GM18909 (cell line): ENCODE results near the gene PDE8B.

Source experiments
- ATAC-seq: cut with Tn5 transposase; IDR thresholded peaks from one replicate; pipeline ENCODE4 v1.9.1; 2021; ENCODE audit warnings: mild to moderate bottlenecking; ENCODE audit not compliant: unreplicated experiment, poor library complexity

PDE8B gene

GRCh38 chr5:77210091-77210963, at the start of gene PDE8B:
Gene PDE8B, plus strand, starts transcription at chr5:77210680. Its CDS starts 246 bp downstream, at chr5:77210926.
- ATAC-seq = no peak

DNA sequence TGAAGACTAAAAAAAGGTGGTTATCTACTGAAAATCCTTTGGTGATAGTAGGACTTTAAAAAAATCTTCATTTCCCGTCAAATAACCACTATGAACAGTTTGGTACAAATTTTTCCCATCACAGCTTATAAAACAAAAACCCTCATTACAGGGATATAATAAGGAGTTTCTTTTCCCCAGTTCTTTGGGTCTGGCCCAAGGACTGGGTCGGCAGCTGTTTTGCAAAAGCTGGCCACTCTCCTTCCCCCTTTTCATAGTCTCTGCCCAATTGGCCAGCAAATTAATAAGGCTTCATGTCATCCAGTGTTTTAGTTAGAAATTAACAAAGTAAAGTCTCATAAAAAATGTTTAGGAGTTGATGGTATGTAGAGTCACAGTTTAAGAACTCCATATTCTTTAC, 47.0 kb upstream of the PDE8B start:
- no peak for ATAC-seq

DNA sequence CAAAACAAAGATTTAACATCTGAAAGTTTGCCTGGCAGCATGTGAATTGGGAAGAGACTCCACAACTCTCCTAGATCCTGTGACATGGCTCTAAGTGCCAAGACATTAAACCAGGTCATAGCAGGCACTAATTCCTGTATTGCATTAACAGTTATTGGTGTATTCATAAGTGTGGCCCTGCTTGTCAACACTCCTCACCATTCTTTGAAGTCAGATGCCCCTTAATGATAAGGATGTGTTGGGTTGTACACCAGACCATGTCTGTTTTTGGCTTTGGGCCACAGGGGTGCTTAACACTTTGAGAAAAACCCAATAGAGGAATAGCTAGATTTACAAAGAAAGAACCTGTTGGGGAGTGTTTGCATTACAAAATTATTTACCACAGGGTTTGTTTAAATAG, 43.4 kb upstream of the PDE8B start:
- no peak for ATAC-seq

- ATAC-seq = no peak
Measured at GRCh38 chr5:77167695-77168121, 42.8 kb upstream of the PDE8B start.

GRCh38 chr5:77168161-77168878, 42.2 kb upstream of the PDE8B start:
- ATAC-seq = no peak

DNA sequence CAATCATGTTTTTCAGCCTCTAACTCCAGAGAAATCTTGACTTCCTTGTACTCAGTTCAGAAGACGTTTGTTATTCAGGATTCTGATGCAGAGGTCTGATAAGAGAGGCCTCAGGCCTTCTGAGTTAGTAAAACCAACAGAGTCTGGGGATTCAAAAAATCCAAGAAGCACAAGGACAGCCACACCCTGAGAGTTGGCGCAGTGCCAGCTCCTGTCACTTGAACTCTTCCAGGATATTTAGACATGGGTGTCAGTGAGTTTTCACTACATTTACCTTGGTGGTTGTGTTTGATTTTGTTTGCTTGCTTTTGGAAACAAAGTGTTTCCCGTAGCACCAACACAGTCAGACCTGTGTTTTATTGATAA, 41.6 kb upstream of the PDE8B start:
- no peak for ATAC-seq

DNA sequence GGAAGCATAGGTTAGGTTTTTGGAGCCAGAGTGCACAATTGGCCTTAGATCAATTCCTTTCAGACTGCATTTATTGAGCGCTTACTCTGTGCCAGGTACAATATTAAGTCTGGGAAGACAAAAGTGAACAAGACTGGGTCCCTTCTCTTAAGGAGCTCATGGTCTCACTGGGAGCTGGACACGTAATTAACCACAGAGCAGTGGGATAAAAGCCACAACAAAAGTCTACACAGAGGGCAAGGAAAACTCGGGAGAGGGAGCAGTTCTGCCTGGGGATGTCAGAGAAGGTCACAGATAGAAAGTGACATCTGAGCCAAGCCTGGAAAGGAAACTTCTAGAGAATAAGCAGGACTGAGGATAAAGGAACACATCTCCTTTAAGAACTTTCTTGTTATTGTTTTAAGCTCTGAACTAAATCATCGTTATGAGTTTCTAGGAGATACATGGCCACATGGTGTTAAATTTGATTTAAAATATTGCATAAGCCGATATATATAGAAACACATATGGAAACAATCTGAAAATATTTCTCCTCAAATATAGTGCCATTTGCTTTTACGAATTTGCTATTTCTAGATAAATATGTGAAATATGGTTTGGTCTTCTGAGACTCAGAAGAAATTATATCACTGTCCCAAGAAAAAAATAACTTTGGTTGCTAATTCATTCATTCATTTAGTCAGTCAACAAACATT, 40.1 kb upstream of the PDE8B start:
- ATAC-seq = no peak

DNA sequence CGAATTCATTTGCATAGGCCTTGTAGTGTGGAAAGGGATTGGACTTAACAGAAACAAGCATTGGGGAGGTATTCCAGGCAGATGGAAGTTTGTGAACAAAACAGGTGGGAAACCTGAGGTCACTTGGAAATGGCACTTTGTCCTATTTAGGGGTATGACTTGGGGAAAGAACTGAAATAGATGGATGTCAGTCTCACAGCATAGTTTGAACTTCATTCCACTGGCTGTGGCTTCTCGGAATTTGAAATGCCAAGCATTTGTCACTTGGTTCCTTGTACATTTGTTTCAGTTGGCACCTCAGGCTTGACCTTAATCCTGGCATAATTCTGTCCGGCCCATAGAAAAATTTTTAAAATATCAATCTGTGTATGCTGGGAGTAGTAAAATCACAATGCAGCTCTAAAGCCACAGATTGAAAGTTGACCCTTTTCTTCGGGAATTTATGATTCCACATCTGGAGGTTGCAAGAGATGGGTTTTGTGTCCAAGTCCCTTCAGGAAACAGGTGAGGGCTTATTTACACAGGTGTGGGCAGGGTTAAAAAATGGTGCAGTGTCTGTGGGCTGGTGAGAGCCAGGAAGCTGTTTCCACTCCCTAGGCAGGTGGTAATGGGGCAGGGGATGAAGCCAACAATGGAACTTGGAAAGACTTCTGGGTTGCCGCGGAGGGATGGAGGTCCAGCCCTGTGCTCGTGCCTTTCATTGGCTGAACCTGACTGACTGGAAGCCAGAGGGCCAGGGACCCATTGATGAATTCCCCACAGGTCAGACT, 39.2 kb upstream of the PDE8B start:
- no peak for ATAC-seq

DNA sequence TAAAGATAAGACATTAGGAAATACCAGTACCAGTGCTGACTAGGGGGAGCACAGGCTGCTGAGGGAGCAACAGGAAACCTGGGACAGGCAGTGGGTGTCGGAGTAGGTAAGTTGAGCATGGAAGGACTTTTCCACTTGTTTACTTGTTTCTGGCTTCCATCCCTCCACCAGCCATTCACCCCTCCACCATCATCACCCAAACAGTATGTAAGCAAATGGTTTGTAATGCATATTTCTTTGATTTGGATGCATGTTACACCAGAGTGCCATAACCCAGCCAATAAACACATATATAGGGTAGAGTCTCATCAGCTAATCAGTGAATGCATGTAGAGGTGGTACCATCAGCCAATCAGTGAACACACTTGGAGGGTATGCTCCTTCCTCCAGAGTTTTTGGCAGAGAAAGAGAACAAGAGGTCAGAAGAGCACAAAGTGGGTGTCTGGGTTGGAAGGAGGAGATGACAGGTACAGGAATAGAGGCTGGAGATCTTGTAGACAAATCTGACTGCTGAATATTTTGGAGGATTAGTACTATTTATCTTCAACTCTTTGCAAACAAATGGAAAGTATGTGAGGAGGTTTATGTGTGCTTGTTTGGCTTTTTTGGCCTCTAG, 37.7 kb upstream of the PDE8B start:
- no peak for ATAC-seq

- no peak for ATAC-seq
Measured at GRCh38 chr5:77174526-77174925, 36.0 kb upstream of the PDE8B start.

DNA sequence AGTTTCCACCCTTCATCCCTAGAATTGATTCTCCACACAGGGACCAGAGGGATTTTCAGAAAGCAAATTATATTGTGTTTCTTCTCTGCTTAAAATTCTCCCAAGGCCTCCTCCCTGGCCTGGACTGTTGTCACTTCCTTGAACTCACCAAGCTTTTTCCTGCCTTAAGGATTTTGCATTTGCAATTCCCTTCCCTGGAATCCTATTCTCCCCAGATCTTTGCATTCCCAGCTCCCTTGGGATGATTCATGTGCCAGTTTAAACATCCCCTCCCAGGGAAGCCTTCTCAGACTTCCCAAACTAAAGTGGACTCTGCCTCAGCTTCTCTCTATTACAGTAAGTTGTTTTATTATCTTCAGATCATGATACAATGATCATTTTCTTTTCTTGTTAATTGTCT, 35.2 kb upstream of the PDE8B start:
- ATAC-seq = no peak

GRCh38 chr5:77176429-77176828, 34.1 kb upstream of the PDE8B start:
- ATAC-seq = no peak

GRCh38 chr5:77177576-77177975, 32.9 kb upstream of the PDE8B start:
- ATAC-seq = no peak

DNA sequence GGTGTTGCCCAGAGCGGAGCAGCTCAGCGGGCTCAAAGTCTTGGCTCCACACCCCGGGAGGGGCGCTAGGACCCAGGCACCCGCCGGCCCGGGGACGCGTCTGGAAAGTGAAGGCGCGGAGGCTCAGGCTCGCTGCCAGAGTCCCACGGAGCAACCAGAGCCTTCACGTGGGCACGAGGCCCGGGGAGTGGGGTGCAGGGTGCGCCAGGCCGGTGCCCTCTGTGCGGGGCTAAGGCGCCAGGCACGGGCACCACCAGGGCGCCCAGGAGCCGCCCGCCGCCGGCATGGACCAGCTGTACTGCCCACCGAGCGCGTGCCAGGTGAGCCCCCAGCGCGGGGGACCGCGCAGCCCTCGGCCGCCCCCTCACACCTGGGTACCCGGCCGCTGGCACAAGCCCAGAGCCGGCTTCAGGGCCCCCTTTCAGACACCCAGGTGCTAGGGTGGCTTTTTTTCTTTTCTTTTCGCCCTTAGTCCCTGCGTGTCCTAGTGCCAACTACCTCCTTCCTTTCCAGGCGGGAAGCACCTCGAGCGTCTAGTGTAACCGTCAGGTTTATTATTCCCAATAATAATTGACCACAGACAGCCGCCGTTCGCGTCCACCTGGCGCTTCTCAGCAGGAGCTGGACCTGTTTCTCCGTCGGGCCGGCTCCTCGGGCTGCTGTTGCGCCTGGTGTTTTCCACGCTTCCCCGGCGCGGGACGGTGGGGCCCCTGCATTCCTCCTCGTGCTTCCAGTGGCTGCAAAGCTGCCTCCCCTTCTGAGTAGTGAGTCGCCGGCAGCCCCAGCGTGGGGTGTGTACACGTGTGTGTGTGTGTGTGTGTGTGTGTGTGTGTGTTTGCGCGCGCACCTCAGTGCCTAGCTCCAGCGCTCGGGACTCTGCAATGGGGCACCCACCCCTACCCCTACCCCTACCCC, 30.1 kb upstream of the PDE8B start:
- ATAC-seq = no peak

DNA sequence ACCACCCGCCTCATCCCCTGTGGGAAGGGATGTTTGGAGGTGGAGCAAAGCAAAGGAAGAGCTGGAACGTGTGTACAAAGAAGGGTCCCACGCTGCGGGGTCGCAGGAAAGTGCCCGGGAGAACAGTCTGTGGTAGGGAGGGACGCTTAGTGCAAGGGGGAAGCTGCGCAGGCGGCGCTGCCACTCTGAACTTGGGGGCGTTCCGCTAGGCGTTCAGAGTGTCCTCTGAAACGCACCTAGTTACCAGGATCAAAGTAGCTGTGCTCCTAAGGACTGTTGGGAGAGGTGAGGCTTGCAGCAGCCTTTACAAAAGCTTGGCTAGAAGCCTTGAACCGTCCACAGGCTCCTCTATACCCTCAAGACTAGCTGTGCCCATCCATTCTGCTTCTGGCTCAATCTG, 29.3 kb upstream of the PDE8B start:
- ATAC-seq = no peak

DNA sequence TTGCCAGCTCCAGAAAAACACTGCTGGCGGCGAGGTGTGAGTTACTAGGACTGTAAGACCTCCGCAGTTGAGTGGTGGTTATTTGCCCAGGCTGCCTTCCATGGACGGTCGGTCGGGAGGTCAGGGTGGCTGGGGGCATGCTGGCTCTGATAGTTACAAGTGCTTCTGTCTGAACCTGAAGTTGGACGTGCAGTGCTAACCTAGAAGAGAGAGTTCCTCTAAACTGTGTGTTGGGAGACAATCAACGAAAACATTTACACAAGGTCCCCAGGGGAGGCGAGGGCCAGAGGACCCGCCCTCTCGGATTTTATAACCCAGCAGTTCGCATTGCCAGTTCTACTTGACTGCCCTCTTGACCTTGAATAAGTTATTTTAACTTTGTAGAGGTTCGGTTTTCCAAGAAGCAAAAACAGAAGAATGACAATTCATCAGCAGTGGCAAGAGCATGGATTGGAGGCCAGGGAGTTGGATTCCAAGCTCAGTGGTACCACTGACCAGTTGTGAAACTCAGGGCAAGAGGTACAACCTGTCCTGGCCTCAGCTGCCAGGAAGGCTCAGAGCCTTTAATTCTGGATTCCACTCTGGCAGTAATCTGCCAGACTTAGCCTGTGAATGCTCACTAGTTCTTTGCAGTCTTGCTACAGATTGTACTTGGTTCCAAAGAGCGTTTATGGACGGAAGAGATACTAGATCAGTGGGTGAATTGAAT, 28.7 kb upstream of the PDE8B start:
- no peak for ATAC-seq

- ATAC-seq = no peak
Measured at GRCh38 chr5:77182367-77182766, 28.1 kb upstream of the PDE8B start.

- no peak for ATAC-seq
Measured at GRCh38 chr5:77186652-77187370, 23.7 kb upstream of the PDE8B start.
